HepG2 (cell line): ENCODE data around the gene HNRNPA1. TPM values are rescaled to one million over a fixed set of nuclear protein-coding genes. Genes with fewer than 3 reads are reported as not detected.

ENCODE experiments used
- ATF6 ChIP-seq: sonication (generic); formaldehyde crosslinking; conservative IDR thresholded peaks from 2 replicates; pipeline ENCODE4 v1.4.0; 2020; ENCODE audit warnings: missing genetic modification reagents
- ETS1 ChIP-seq: sonication (generic); formaldehyde crosslinking; IDR thresholded peaks from 2 replicates; pipeline ENCODE4 v1.4.0; 2020; ENCODE audit warnings: missing genetic modification reagents
- MAFF ChIP-seq: IDR thresholded peaks from 2 replicates; pipeline ENCODE4 v1.6.1; 2011; ENCODE audit warnings: low read depth, low read length, improper control_type of control experiment
- MED13 ChIP-seq: sonication (generic); formaldehyde crosslinking; IDR thresholded peaks from 2 replicates; pipeline ENCODE4 v1.5.0; 2020; ENCODE audit warnings: missing genetic modification reagents
- NFIB ChIP-seq: sonication (generic); formaldehyde crosslinking; IDR thresholded peaks from 2 replicates; pipeline ENCODE4 v1.9.0; 2021; ENCODE audit warnings: missing genetic modification reagents, mild to moderate bottlenecking, borderline replicate concordance
- SMAD1 ChIP-seq: sonication (generic); formaldehyde crosslinking; IDR thresholded peaks from 2 replicates; pipeline ENCODE4 v1.4.0; 2020; ENCODE audit warnings: missing genetic modification reagents, low read depth, mild to moderate bottlenecking, borderline replicate concordance
- SMAD3 ChIP-seq: sonication (generic); formaldehyde crosslinking; IDR thresholded peaks from 2 replicates; pipeline ENCODE4 v1.4.0; 2020; ENCODE audit warnings: missing genetic modification reagents
- SRF ChIP-seq: IDR thresholded peaks from 2 replicates; pipeline ENCODE4 v1.6.1; 2011; ENCODE audit warnings: mild to moderate bottlenecking, low read depth, low read length, moderate library complexity
- U2AF1 ChIP-seq: fragments of 200-400 bp; formaldehyde crosslinking; optimal IDR thresholded peaks from 2 replicates; pipeline ENCODE3; 2017; ENCODE audit warnings: mild to moderate bottlenecking, low read depth, low read length
- ZFP1 ChIP-seq: IDR thresholded peaks from 2 replicates; pipeline ENCODE4 v1.6.1; 2016
- ZNF713 ChIP-seq: sonication (generic); formaldehyde crosslinking; IDR thresholded peaks from 2 replicates; pipeline ENCODE4 v1.4.0; 2020; ENCODE audit warnings: mild to moderate bottlenecking, missing genetic modification reagents
- ZNF761 ChIP-seq: sonication (generic); formaldehyde crosslinking; conservative IDR thresholded peaks from 2 replicates; pipeline ENCODE4 v1.4.0; 2020; ENCODE audit warnings: mild to moderate bottlenecking, missing genetic modification reagents
- ZNF790 ChIP-seq: sonication (generic); formaldehyde crosslinking; IDR thresholded peaks from 2 replicates; pipeline ENCODE4 v1.8.0; 2022; ENCODE audit warnings: missing genetic modification reagents, mild to moderate bottlenecking, borderline replicate concordance
- polyA plus RNA-seq, 8 experiments: library from polyadenylated mRNA; depleted of rRNA in 3 of 8; stranded (reverse) in 7 of 8; unstranded in 1 of 8; fragments of >200 nt; fragmentation: Illumina TruSeq in 4 of 8; extraction: Trizol in 4 of 8; gene quantifications; 2 replicates each; pipeline versions ENCODE4 v1.2.1 to v1.2.3, GENCODE V29; 2011 to 2016; ENCODE audit warnings: low read depth in 4 of 8, missing spikeins in 1 of 8, mixed read lengths in 1 of 8; ENCODE audit not compliant: insufficient read depth in 1 of 8
- total RNA-seq, 5 experiments: library from RNA; depleted of rRNA; stranded (reverse); fragments of >200 nt; fragmentation: Illumina TruSeq; extraction: Trizol; gene quantifications; 2 replicates each; pipeline ENCODE4 v1.2.3, GENCODE V29; 2016; ENCODE audit warnings: low read depth in 1 of 5
- TF ChIP-seq, protein P1 (sequence below): fragments of 450-650 bp; IDR thresholded peaks from 2 replicates; pipeline ENCODE4 v1.6.1; 2017; ENCODE audit warnings: mild to moderate bottlenecking
- TF ChIP-seq, protein P2 (sequence below): sonication (generic); formaldehyde crosslinking; IDR thresholded peaks from 2 replicates; pipeline ENCODE4 v1.4.0; 2020; ENCODE audit warnings: missing genetic modification reagents, mild to moderate bottlenecking, borderline replicate concordance
- TF ChIP-seq, protein P3 (sequence below): sonication (generic); formaldehyde crosslinking; IDR thresholded peaks from 2 replicates; pipeline ENCODE4 v1.4.0; 2020; ENCODE audit warnings: mild to moderate bottlenecking, missing genetic modification reagents
- TF ChIP-seq, protein P4 (sequence below): sonication (generic); formaldehyde crosslinking; IDR thresholded peaks from 2 replicates; pipeline ENCODE4 v1.4.0; 2020; ENCODE audit warnings: mild to moderate bottlenecking, missing genetic modification reagents
- TF ChIP-seq, protein P5 (sequence below): IDR thresholded peaks from 2 replicates; pipeline ENCODE4 v1.6.1; 2016; ENCODE audit warnings: missing compliant biosample characterization, missing genetic modification reagents, borderline replicate concordance

The HNRNPA1 gene
- total and polyA plus RNA-seq, 2 of the 13 experiments (the other 11 are each of a cell fraction or from before 2014, with no cell fraction given) = 535 to 1,820 TPM

DNA sequence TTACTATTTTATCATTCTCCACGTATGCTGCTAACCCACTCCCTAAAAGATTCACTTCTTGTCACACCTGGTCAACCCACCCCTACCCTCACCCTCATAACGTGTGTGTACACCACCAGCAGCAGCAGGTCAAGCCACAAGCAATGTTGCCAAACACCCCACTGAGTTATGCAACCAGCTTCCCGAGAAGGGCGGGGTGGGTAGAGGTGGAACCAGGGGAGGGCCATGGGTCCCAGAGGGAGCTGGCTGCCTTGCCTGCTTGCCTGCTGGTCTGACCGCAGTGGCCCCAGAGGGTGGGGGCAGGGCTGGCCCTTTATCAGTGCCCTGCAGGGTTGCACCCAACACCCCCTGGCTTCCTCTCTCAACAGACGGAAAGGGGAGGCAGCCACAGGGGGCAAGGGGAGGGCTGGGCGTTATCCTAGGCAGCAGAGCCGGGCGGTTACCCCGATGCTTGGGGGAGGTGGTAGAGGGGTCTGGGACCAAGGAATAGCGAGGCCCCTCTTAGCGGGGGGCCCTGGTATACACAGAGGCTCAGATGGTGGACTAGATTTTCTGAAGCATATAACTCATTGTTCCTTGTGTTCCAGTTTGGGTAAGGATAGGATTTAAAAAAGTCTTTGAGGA, 23.8 kb downstream of the HNRNPA1 start (continued):
- TF ChIP-seq ZNF790 (CRISPR knock-in tag) = no peak
- TF ChIP-seq, protein P1, sequence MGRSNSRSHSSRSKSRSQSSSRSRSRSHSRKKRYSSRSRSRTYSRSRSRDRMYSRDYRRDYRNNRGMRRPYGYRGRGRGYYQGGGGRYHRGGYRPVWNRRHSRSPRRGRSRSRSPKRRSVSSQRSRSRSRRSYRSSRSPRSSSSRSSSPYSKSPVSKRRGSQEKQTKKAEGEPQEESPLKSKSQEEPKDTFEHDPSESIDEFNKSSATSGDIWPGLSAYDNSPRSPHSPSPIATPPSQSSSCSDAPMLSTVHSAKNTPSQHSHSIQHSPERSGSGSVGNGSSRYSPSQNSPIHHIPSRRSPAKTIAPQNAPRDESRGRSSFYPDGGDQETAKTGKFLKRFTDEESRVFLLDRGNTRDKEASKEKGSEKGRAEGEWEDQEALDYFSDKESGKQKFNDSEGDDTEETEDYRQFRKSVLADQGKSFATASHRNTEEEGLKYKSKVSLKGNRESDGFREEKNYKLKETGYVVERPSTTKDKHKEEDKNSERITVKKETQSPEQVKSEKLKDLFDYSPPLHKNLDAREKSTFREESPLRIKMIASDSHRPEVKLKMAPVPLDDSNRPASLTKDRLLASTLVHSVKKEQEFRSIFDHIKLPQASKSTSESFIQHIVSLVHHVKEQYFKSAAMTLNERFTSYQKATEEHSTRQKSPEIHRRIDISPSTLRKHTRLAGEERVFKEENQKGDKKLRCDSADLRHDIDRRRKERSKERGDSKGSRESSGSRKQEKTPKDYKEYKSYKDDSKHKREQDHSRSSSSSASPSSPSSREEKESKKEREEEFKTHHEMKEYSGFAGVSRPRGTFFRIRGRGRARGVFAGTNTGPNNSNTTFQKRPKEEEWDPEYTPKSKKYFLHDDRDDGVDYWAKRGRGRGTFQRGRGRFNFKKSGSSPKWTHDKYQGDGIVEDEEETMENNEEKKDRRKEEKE = no peak
- TF ChIP-seq ZNF713 (CRISPR knock-in tag) = no peak
- no peak for TF ChIP-seq SMAD1 (CRISPR knock-in tag)
- peak; percentile 72; the same call in 1 of the 2 replicates for TF ChIP-seq SMAD3
- TF ChIP-seq, protein P2, sequence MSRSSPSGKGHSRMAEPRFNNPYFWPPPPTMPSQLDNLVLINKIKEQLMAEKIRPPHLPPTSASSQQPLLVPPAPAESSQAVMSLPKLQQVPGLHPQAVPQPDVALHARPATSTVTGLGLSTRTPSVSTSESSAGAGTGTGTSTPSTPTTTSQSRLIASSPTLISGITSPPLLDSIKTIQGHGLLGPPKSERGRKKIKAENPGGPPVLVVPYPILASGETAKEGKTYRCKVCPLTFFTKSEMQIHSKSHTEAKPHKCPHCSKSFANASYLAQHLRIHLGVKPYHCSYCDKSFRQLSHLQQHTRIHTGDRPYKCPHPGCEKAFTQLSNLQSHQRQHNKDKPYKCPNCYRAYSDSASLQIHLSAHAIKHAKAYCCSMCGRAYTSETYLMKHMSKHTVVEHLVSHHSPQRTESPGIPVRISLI (CRISPR knock-in tag) = no peak
- no peak for TF ChIP-seq MED13 (CRISPR knock-in tag)
- TF ChIP-seq, protein P3, sequence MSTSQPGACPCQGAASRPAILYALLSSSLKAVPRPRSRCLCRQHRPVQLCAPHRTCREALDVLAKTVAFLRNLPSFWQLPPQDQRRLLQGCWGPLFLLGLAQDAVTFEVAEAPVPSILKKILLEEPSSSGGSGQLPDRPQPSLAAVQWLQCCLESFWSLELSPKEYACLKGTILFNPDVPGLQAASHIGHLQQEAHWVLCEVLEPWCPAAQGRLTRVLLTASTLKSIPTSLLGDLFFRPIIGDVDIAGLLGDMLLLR = 0 out of 2 replicates have a peak, but pooled peaks have one; percentile 36
- TF ChIP-seq, protein P4, sequence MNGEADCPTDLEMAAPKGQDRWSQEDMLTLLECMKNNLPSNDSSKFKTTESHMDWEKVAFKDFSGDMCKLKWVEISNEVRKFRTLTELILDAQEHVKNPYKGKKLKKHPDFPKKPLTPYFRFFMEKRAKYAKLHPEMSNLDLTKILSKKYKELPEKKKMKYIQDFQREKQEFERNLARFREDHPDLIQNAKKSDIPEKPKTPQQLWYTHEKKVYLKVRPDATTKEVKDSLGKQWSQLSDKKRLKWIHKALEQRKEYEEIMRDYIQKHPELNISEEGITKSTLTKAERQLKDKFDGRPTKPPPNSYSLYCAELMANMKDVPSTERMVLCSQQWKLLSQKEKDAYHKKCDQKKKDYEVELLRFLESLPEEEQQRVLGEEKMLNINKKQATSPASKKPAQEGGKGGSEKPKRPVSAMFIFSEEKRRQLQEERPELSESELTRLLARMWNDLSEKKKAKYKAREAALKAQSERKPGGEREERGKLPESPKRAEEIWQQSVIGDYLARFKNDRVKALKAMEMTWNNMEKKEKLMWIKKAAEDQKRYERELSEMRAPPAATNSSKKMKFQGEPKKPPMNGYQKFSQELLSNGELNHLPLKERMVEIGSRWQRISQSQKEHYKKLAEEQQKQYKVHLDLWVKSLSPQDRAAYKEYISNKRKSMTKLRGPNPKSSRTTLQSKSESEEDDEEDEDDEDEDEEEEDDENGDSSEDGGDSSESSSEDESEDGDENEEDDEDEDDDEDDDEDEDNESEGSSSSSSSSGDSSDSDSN (CRISPR knock-in tag) = no peak; the same call in 1 of the 2 replicates
- no peak for TF ChIP-seq ETS1 (CRISPR knock-in tag)
- TF ChIP-seq MAFF = no peak
- no peak for TF ChIP-seq ZNF761 (CRISPR knock-in tag)
- no peak for TF ChIP-seq ATF6
- TF ChIP-seq NFIB (CRISPR knock-in tag) = no peak
- no peak for TF ChIP-seq U2AF1
- TF ChIP-seq, protein P5, sequence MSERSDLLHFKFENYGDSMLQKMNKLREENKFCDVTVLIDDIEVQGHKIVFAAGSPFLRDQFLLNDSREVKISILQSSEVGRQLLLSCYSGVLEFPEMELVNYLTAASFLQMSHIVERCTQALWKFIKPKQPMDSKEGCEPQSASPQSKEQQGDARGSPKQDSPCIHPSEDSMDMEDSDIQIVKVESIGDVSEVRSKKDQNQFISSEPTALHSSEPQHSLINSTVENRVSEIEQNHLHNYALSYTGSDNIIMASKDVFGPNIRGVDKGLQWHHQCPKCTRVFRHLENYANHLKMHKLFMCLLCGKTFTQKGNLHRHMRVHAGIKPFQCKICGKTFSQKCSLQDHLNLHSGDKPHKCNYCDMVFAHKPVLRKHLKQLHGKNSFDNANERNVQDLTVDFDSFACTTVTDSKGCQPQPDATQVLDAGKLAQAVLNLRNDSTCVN (CRISPR knock-in tag) = 0 out of 2 replicates have a peak, but pooled peaks have one; percentile 61
- TF ChIP-seq ZFP1 (CRISPR knock-in tag) = peak; percentile 66; the same call in 1 of the 2 replicates
- TF ChIP-seq SRF = no peak
